ENCODE results near the gene NCLN. TPM values are rescaled to one million over a fixed set of nuclear protein-coding genes. Genes with fewer than 3 reads are reported as not detected.

Gene NCLN
- total and polyA plus RNA-seq, 9 of the 15 experiments (the other 6 are each of a cell fraction or from before 2014, with no cell fraction given), result 3.8 to 126 (median 39.6) TPM

DNA sequence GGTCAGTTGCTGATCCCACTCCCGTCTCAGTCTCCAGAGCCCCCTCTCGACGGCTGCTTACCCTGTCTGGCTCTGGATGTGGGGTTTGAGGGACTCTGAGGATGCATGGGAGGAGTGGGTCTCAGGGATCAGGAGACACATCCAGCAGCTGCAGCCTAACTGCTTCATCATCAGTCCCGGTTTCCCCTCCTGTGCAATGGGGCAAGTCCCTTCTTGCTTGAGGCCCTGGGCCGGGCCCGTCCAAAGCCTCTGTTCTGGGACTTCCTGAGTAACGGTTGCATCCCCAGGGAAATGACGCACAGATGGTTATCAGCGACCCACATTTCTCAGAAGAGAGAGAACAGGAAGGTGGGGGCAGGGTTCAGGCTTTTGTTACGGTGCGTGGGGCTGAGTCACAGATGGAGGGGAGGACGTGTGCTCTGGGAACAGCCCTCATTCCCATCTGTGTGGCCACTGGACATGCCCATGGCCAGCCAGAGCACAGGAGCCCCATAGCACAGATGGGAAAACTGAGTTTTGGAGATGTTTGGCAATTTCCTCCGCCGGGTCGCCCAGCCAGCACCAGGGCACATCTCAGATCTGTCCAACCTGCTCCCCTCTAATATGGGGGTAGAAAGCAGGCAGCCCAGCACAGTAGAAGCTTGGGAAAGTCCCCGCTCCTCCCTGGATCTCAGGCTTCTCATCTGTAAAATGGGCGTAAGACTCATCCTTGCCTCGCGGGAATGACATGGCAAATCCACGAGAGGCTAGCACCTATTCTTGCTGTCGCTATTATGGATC is 30.6 kb upstream of the NCLN start (continued):
- TF ChIP-seq, protein P1, sequence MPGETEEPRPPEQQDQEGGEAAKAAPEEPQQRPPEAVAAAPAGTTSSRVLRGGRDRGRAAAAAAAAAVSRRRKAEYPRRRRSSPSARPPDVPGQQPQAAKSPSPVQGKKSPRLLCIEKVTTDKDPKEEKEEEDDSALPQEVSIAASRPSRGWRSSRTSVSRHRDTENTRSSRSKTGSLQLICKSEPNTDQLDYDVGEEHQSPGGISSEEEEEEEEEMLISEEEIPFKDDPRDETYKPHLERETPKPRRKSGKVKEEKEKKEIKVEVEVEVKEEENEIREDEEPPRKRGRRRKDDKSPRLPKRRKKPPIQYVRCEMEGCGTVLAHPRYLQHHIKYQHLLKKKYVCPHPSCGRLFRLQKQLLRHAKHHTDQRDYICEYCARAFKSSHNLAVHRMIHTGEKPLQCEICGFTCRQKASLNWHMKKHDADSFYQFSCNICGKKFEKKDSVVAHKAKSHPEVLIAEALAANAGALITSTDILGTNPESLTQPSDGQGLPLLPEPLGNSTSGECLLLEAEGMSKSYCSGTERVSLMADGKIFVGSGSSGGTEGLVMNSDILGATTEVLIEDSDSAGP (CRISPR knock-in tag; IDR thresholded peaks at IDR 0.05), result peak; percentile 37; the same call in 1 of the 2 replicates
- peak; percentile 54 to 81; a peak in 3 of 4 replicates for TF ChIP-seq UBTF (IDR thresholded peaks at IDR 0.05; ENCODE audit: borderline replicate concordance in 1 of 2, low read depth in 2 of 2, low read length in 2 of 2)
- peak; percentile 76 for TF ChIP-seq RBFOX2 (IDR thresholded peaks at IDR 0.05; ENCODE audit: low read depth, low read length)
- 0 out of 2 replicates have a peak, but pooled peaks have one; percentile 54 for TF ChIP-seq HIVEP1 (CRISPR knock-in tag; IDR thresholded peaks at IDR 0.05)
- no peak for TF ChIP-seq BRF1 (IDR thresholded peaks at IDR 0.05; ENCODE audit: borderline replicate concordance, extremely low read depth, insufficient read length)
- peak; percentile 98 for TF ChIP-seq RNF2 (IDR thresholded peaks at IDR 0.05)
- TF ChIP-seq BRD4 (IDR thresholded peaks at IDR 0.05), result peak; percentile 89; the same call in 1 of the 2 replicates
- TF ChIP-seq GTF2A2 (tag; IDR thresholded peaks at IDR 0.05), result peak; percentile 50; the same call in 1 of the 2 replicates
- peak; percentile 72 for TF ChIP-seq SUPT5H (IDR thresholded peaks at IDR 0.05)
- peak; percentile 93 for TF ChIP-seq POLR2H (tag; IDR thresholded peaks at IDR 0.05; ENCODE audit: low read depth)
- TF ChIP-seq, protein P2, sequence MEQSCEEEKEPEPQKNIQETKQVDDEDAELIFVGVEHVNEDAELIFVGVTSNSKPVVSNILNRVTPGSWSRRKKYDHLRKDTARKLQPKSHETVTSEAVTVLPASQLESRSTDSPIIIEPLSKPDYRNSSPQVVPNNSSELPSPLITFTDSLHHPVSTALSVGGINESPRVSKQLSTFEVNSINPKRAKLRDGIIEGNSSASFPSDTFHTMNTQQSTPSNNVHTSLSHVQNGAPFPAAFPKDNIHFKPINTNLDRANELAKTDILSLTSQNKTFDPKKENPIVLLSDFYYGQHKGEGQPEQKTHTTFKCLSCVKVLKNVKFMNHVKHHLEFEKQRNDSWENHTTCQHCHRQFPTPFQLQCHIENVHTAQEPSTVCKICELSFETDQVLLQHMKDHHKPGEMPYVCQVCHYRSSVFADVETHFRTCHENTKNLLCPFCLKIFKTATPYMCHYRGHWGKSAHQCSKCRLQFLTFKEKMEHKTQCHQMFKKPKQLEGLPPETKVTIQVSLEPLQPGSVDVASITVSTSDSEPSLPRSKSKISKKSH (CRISPR knock-in tag; IDR thresholded peaks at IDR 0.05), result no peak
- TF ChIP-seq, protein P3, sequence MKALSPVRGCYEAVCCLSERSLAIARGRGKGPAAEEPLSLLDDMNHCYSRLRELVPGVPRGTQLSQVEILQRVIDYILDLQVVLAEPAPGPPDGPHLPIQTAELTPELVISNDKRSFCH (CRISPR knock-in tag; IDR thresholded peaks at IDR 0.05), result no peak
- TF ChIP-seq, protein P3 (tag; IDR thresholded peaks at IDR 0.05), result peak; percentile 69
- peak; percentile 15; the same call in 1 of the 2 replicates for TF ChIP-seq ZC3H8 (IDR thresholded peaks at IDR 0.05)
- TF ChIP-seq EP400 (IDR thresholded peaks at IDR 0.05), result peak; percentile 91
- no peak for TF ChIP-seq RBM22 (IDR thresholded peaks at IDR 0.05; ENCODE audit: low read depth, low read length, poor library complexity, severe bottlenecking)
- TF ChIP-seq TCFL5 (CRISPR knock-in tag; conservative IDR thresholded peaks at IDR 0.05), result 0 out of 2 replicates have a peak, but pooled peaks have one; percentile 37
- TF ChIP-seq HMGN3 (IDR thresholded peaks at IDR 0.05; ENCODE audit: borderline replicate concordance, extremely low read depth, insufficient read length, low read depth, low read length), result peak; percentile 77
- TF ChIP-seq DPF2 (IDR thresholded peaks at IDR 0.05), result peak; percentile 95
- TF ChIP-seq ZFX (CRISPR knock-in tag; IDR thresholded peaks at IDR 0.05), result peak; percentile 90
